WTC11 (cell line): Measurements from ENCODE around the gene NTN5. TPM values are rescaled to one million over a fixed set of nuclear protein-coding genes. Genes with fewer than 3 reads are reported as not detected.

ENCODE experiments used
- ATAC-seq: fragments of 200-7000 bp; cut with Tn5 transposase; 2 replicates; pipeline ENCODE4 v1.10.0; 2021; ENCODE audit warnings: mild to moderate bottlenecking, moderate library complexity
- CTCF ChIA-PET: fragments of 300-600 bp; sonication (Branson Sonifier 250); formaldehyde crosslinking; loops from one replicate; lab custom pipeline; 2021; ENCODE audit warnings: antibody characterized with exemption; lab: Charles Lee
- POLR2A ChIA-PET: fragments of 350-600 bp; sonication (Branson Sonifier 250); formaldehyde crosslinking; loops from one replicate; lab custom pipeline; 2021; ENCODE audit warnings: antibody characterized with exemption; lab: Charles Lee
- DNase-seq: peaks from one replicate; pipeline ENCODE4 v3.0.0; 2021; ENCODE audit warnings: low spot score
- H3K27ac Mint-ChIP-seq: 2 replicates; pipeline ENCODE4 v1.8.0; 2021; ENCODE audit warnings: mixed read lengths
- H3K27me3 Mint-ChIP-seq: 2 replicates; pipeline ENCODE4 v1.8.0; 2021; ENCODE audit warnings: low read depth, mild to moderate bottlenecking, moderate library complexity, mixed read lengths
- H3K36me3 Mint-ChIP-seq: 2 replicates; pipeline ENCODE4 v1.8.0; 2021; ENCODE audit warnings: mixed read lengths
- H3K4me1 Mint-ChIP-seq: 2 replicates; pipeline ENCODE4 v1.8.0; 2022; ENCODE audit warnings: mixed read lengths
- H3K4me3 Mint-ChIP-seq: 2 replicates; pipeline ENCODE4 v1.8.0; 2021; ENCODE audit warnings: mild to moderate bottlenecking, moderate library complexity, mixed read lengths
- H3K9me3 Mint-ChIP-seq: 2 replicates; pipeline ENCODE4 v1.8.0; 2021; ENCODE audit warnings: mixed read lengths
- ATF1 ChIP-seq: sonication (generic); formaldehyde crosslinking; IDR thresholded peaks from 2 replicates; pipeline ENCODE4 v1.8.1; 2023; ENCODE audit warnings: mild to moderate bottlenecking, moderate library complexity, missing genetic modification reagents
- CBFB ChIP-seq: sonication (generic); formaldehyde crosslinking; IDR thresholded peaks from 2 replicates; pipeline ENCODE4 v1.8.1; 2022; ENCODE audit warnings: mild to moderate bottlenecking, low read depth, missing genetic modification reagents
- CREB1 ChIP-seq: sonication (generic); formaldehyde crosslinking; IDR thresholded peaks from 2 replicates; pipeline ENCODE4 v1.8.0; 2023; ENCODE audit warnings: mild to moderate bottlenecking, missing genetic modification reagents
- ESRRA ChIP-seq: sonication (generic); formaldehyde crosslinking; IDR thresholded peaks from 2 replicates; pipeline ENCODE4 v1.8.1; 2022; ENCODE audit warnings: mild to moderate bottlenecking, missing genetic modification reagents, borderline replicate concordance
- FOXJ3 ChIP-seq: sonication (generic); formaldehyde crosslinking; IDR thresholded peaks from 2 replicates; pipeline ENCODE4 v1.9.0; 2021; ENCODE audit warnings: missing genetic modification reagents, mild to moderate bottlenecking, borderline replicate concordance
- FOXK1 ChIP-seq: sonication (generic); formaldehyde crosslinking; IDR thresholded peaks from 2 replicates; pipeline ENCODE4 v1.8.0; 2022; ENCODE audit warnings: mild to moderate bottlenecking, moderate library complexity, missing genetic modification reagents
- NR3C1 ChIP-seq: sonication (generic); formaldehyde crosslinking; conservative IDR thresholded peaks from 2 replicates; pipeline ENCODE4 v1.8.1; 2023; ENCODE audit warnings: low read depth, mild to moderate bottlenecking, missing genetic modification reagents
- RELA ChIP-seq: sonication (generic); formaldehyde crosslinking; IDR thresholded peaks from 2 replicates; pipeline ENCODE4 v1.8.1; 2022; ENCODE audit warnings: missing genetic modification reagents, mild to moderate bottlenecking, borderline replicate concordance
- RORB ChIP-seq: fragments of 250-450 bp; sonication (Bioruptor Pico); IDR thresholded peaks from 2 replicates; pipeline ENCODE4 v1.9.0; 2021; ENCODE audit warnings: mild to moderate bottlenecking
- SOX15 ChIP-seq: fragments of 250-450 bp; sonication (Bioruptor Pico); IDR thresholded peaks from 2 replicates; pipeline ENCODE4 v1.9.0; 2021; ENCODE audit warnings: mild to moderate bottlenecking
- SP1 ChIP-seq: sonication (generic); formaldehyde crosslinking; conservative IDR thresholded peaks from 2 replicates; pipeline ENCODE4 v1.8.1; 2022; ENCODE audit warnings: missing genetic modification reagents
- ZNF138 ChIP-seq: sonication (generic); formaldehyde crosslinking; conservative IDR thresholded peaks from 2 replicates; pipeline ENCODE4 v1.8.1; 2022; ENCODE audit warnings: mild to moderate bottlenecking, moderate library complexity, missing genetic modification reagents
- ZNF396 ChIP-seq: fragments of 250-450 bp; sonication (Bioruptor Pico); IDR thresholded peaks from 2 replicates; pipeline ENCODE4 v1.8.0; 2021; ENCODE audit warnings: mild to moderate bottlenecking, moderate library complexity, borderline replicate concordance
- ZNF416 ChIP-seq: fragments of 250-450 bp; sonication (Bioruptor Pico); IDR thresholded peaks from 2 replicates; pipeline ENCODE4 v1.9.0; 2021; ENCODE audit warnings: mild to moderate bottlenecking, inconsistent platforms
- total RNA-seq: library from RNA; stranded (reverse); gene quantifications from 3 replicates; pipeline ENCODE4 v1.2.3, GENCODE V29; 2021
- TF ChIP-seq, protein P1 (sequence below): fragments of 250-450 bp; sonication (Bioruptor Pico); IDR thresholded peaks from 2 replicates; pipeline ENCODE4 v1.8.0; 2021; ENCODE audit warnings: mild to moderate bottlenecking
- TF ChIP-seq, protein P2 (sequence below): fragments of 250-450 bp; sonication (Bioruptor Pico); conservative IDR thresholded peaks from 2 replicates; pipeline ENCODE4 v1.9.0; 2021; ENCODE audit warnings: mild to moderate bottlenecking
- TF ChIP-seq, protein P3 (sequence below): sonication (generic); formaldehyde crosslinking; IDR thresholded peaks from 2 replicates; pipeline ENCODE4 v1.8.1; 2023; ENCODE audit warnings: mild to moderate bottlenecking, missing genetic modification reagents
- TF ChIP-seq, protein P4 (sequence below): fragments of 250-450 bp; sonication (Bioruptor Pico); IDR thresholded peaks from 2 replicates; pipeline ENCODE4 v1.9.0; 2021; ENCODE audit warnings: mild to moderate bottlenecking
- TF ChIP-seq, protein P5 (sequence below): sonication (generic); formaldehyde crosslinking; IDR thresholded peaks from 2 replicates; pipeline ENCODE4 v1.8.0; 2022; ENCODE audit warnings: mild to moderate bottlenecking, missing genetic modification reagents
- TF ChIP-seq, protein P6 (sequence below): sonication (generic); formaldehyde crosslinking; IDR thresholded peaks from 2 replicates; pipeline ENCODE4 v1.8.1; 2022; ENCODE audit warnings: mild to moderate bottlenecking, moderate library complexity, missing genetic modification reagents
- TF ChIP-seq, protein P7 (sequence below): sonication (generic); formaldehyde crosslinking; conservative IDR thresholded peaks from 2 replicates; pipeline ENCODE4 v1.8.1; 2022; ENCODE audit warnings: mild to moderate bottlenecking, missing genetic modification reagents

The NTN5 gene
- total RNA-seq, 1 experiment from 2014 or later = 0.28 TPM

DNA sequence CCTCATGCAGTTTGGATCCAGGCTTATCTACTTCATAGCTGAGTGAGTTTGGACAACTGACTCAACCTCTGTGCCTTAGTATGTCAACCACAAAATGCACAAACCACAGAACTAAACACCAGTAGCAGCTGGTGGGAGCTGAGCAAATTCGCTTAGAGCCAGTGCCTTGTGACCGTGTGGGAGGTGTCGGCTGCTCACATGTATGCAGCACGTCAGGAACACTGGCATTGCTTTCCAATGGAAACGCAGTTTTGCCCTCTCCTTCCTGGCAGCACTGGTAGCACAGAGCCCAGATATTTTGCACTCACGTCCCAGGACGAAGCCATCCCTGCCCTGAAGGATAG is 8.3 kb upstream of the NTN5 start (continued):
- TF ChIP-seq, protein P1, sequence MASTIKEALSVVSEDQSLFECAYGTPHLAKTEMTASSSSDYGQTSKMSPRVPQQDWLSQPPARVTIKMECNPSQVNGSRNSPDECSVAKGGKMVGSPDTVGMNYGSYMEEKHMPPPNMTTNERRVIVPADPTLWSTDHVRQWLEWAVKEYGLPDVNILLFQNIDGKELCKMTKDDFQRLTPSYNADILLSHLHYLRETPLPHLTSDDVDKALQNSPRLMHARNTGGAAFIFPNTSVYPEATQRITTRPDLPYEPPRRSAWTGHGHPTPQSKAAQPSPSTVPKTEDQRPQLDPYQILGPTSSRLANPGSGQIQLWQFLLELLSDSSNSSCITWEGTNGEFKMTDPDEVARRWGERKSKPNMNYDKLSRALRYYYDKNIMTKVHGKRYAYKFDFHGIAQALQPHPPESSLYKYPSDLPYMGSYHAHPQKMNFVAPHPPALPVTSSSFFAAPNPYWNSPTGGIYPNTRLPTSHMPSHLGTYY (CRISPR knock-in tag) = no peak
- TF ChIP-seq NR3C1 (no peak), ATF1 (CRISPR knock-in tag) (no peak), CBFB (no peak), ZNF138 (CRISPR knock-in tag) (no peak), SP1 (CRISPR knock-in tag) (no peak)
- TF ChIP-seq, protein P2, sequence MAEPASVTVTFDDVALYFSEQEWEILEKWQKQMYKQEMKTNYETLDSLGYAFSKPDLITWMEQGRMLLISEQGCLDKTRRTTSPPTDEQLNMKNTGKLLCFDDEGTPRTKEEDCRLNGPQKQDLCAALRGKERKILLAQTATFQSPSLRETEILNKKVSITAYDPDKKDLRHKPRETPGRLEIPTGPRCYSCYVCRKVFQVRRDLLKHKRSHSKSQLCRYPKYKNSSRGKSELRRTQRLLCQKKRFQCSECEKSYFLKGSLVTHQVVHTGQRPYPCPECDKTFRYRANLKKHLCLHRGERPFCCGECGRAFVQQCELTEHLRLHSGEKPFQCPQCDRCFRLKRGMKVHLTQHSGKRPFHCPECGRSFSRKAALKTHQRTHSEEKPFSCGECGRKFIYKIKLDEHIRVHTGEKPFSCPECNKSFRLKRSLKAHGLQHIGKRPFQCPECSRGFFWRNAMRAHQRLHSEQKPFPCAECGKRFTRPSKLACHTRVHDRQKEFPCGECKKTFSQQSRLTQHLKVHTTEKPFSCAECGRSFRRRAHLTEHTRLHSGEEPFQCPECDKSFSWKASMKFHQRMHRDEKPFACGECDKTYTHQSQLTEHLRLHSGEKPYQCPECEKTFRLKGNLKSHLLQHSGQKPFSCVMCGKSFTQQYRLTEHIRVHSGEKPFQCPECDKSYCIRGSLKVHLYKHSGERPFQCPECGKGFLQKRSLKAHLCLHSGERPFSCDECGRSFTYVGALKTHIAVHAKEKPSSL (CRISPR knock-in tag) = no peak
- TF ChIP-seq, protein P3, sequence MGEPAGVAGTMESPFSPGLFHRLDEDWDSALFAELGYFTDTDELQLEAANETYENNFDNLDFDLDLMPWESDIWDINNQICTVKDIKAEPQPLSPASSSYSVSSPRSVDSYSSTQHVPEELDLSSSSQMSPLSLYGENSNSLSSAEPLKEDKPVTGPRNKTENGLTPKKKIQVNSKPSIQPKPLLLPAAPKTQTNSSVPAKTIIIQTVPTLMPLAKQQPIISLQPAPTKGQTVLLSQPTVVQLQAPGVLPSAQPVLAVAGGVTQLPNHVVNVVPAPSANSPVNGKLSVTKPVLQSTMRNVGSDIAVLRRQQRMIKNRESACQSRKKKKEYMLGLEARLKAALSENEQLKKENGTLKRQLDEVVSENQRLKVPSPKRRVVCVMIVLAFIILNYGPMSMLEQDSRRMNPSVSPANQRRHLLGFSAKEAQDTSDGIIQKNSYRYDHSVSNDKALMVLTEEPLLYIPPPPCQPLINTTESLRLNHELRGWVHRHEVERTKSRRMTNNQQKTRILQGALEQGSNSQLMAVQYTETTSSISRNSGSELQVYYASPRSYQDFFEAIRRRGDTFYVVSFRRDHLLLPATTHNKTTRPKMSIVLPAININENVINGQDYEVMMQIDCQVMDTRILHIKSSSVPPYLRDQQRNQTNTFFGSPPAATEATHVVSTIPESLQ (CRISPR knock-in tag) = no peak
- TF ChIP-seq, protein P4, sequence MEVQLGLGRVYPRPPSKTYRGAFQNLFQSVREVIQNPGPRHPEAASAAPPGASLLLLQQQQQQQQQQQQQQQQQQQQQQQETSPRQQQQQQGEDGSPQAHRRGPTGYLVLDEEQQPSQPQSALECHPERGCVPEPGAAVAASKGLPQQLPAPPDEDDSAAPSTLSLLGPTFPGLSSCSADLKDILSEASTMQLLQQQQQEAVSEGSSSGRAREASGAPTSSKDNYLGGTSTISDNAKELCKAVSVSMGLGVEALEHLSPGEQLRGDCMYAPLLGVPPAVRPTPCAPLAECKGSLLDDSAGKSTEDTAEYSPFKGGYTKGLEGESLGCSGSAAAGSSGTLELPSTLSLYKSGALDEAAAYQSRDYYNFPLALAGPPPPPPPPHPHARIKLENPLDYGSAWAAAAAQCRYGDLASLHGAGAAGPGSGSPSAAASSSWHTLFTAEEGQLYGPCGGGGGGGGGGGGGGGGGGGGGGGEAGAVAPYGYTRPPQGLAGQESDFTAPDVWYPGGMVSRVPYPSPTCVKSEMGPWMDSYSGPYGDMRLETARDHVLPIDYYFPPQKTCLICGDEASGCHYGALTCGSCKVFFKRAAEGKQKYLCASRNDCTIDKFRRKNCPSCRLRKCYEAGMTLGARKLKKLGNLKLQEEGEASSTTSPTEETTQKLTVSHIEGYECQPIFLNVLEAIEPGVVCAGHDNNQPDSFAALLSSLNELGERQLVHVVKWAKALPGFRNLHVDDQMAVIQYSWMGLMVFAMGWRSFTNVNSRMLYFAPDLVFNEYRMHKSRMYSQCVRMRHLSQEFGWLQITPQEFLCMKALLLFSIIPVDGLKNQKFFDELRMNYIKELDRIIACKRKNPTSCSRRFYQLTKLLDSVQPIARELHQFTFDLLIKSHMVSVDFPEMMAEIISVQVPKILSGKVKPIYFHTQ = no peak
- TF ChIP-seq, all 79 proteins: peak for 0

DNA sequence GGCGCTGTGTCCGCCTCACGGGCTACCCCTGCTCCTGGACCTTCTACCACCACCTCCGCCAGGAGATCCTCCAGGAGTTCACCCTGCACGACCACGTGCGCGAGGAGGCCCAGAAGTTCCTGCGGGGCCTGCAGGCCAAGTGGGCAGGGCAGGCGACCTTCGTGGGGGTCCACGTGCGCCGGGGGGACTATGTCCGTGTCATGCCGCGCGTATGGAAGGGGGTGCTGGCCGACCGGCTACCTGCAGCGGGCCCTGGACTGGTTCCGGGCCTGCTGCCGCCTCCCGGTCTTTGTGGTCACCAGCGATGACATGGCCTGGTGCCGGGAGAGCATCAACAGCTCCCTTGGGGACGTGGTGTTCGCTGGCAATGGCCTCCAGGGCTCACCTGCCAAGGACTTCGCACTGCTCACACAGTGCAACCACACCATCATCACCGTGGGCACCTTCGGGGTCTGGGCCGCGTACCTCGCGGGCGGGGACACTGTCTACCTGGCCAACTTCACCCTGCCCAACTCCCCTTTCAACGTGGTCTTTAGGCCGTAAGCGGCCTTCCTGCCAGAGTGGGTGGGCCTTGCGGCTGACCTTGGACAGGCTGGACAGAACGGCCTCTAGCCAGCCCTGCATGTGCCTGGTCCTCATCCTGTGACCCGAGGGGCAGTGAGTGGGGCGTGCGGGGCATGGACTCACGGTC is 7.8 kb upstream of the NTN5 start:
- Mint-ChIP-seq H3K4me3 (no peak overlapping the region), H3K27me3 (no peaks in the 10 kb centered on the region; the same call in 1 of the 2 replicates), H3K4me1 (peaks cover 2% of the 10 kb centered on the region; the same call in 1 of the 2 replicates), H3K36me3 (no peaks in the 10 kb centered on the region), H3K27ac (no peak overlapping the region), H3K9me3 (no peaks in the 10 kb centered on the region)
- DNase-seq (no peak), ATAC-seq (no peak)
- ChIA-PET POLR2A (no interaction called here), CTCF (no interaction called here)
- TF ChIP-seq, protein P5, sequence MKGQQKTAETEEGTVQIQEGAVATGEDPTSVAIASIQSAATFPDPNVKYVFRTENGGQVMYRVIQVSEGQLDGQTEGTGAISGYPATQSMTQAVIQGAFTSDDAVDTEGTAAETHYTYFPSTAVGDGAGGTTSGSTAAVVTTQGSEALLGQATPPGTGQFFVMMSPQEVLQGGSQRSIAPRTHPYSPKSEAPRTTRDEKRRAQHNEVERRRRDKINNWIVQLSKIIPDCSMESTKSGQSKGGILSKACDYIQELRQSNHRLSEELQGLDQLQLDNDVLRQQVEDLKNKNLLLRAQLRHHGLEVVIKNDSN (CRISPR knock-in tag) = no peak
- TF ChIP-seq, protein P6, sequence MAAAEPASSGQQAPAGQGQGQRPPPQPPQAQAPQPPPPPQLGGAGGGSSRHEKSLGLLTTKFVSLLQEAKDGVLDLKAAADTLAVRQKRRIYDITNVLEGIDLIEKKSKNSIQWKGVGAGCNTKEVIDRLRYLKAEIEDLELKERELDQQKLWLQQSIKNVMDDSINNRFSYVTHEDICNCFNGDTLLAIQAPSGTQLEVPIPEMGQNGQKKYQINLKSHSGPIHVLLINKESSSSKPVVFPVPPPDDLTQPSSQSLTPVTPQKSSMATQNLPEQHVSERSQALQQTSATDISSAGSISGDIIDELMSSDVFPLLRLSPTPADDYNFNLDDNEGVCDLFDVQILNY (CRISPR knock-in tag) = no peak
- TF ChIP-seq FOXK1 (no peak), SOX15 (no peak), ZNF416 (CRISPR knock-in tag) (no peak), ZNF138 (CRISPR knock-in tag) (no peak), RELA (CRISPR knock-in tag) (no peak), ZNF396 (CRISPR knock-in tag) (no peak), FOXJ3 (no peak), ESRRA (CRISPR knock-in tag) (no peak), RORB (CRISPR knock-in tag) (no peak), CREB1 (CRISPR knock-in tag) (no peak), SP1 (CRISPR knock-in tag) (no peak)
- TF ChIP-seq, protein P2 (CRISPR knock-in tag) = no peak
- TF ChIP-seq, protein P7, sequence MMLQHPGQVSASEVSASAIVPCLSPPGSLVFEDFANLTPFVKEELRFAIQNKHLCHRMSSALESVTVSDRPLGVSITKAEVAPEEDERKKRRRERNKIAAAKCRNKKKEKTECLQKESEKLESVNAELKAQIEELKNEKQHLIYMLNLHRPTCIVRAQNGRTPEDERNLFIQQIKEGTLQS (CRISPR knock-in tag) = no peak
